Esophagus (tissue), 2 donors: ENCODE results near the gene ADAMTSL1. TPM values are rescaled to one million over a fixed set of nuclear protein-coding genes. Genes with fewer than 3 reads are reported as not detected.

Source experiments
- H3K27ac ChIP-seq, 2 donors: one replicate each; pipeline ENCODE4 v1.5.1; 2013; ENCODE audit warnings: low read depth in 2 of 2, mild to moderate bottlenecking in 2 of 2, inconsistent platforms in 1 of 2, low read length in 1 of 2, moderate library complexity in 1 of 2
- H3K27me3 ChIP-seq, 2 donors: one replicate each; pipeline ENCODE4 v1.6.1; 2013; ENCODE audit warnings: low read length in 2 of 2, control low read depth in 1 of 2, mild to moderate bottlenecking in 1 of 2; ENCODE audit not compliant: insufficient read depth in 2 of 2, control insufficient read depth in 1 of 2
- H3K36me3 ChIP-seq, 2 donors: one replicate each; pipeline ENCODE4 v1.6.1; 2013; ENCODE audit warnings: low read length in 1 of 2; ENCODE audit not compliant: control insufficient read depth in 2 of 2, insufficient read depth in 2 of 2
- H3K4me1 ChIP-seq, 2 donors: one replicate each; pipeline ENCODE4 v1.6.1; 2013; ENCODE audit warnings: low read length in 1 of 2; ENCODE audit not compliant: control insufficient read depth in 2 of 2, insufficient read depth in 2 of 2
- H3K4me3 ChIP-seq, 2 donors: one replicate each; pipeline ENCODE4 v1.5.1; 2013; ENCODE audit warnings: low read length in 2 of 2, mild to moderate bottlenecking in 2 of 2, low read depth in 1 of 2, moderate library complexity in 1 of 2
- H3K9me3 ChIP-seq, 2 donors: one replicate each; pipeline ENCODE4 v1.6.1; 2013; ENCODE audit warnings: mild to moderate bottlenecking in 2 of 2, low read depth in 1 of 2, low read length in 1 of 2, moderate library complexity in 1 of 2; ENCODE audit not compliant: control insufficient read depth in 2 of 2, insufficient read depth in 1 of 2
- WGBS, 2 donors: extraction: QIAGEN DNeasy Blood & Tissue Kit; methylation state at CpG; one replicate each; pipeline ENCODE4 v1.1.7; 2013; 5-methylcytosine and 5-hydroxymethylcytosine counted together
- polyA plus RNA-seq, 2 donors: library from polyadenylated mRNA; stranded (reverse); fragments of 200-250 nt; gene quantifications; one replicate each; pipeline ENCODE4 v1.2.3, GENCODE V29; 2013
- donor health status: healthy with polysubstance abuse.
- donor health status: Bipolar disorder and iron deficiency.

ADAMTSL1 gene
- polyA plus RNA-seq, 2 donors, result 1.2 to 1.8 TPM

DNA sequence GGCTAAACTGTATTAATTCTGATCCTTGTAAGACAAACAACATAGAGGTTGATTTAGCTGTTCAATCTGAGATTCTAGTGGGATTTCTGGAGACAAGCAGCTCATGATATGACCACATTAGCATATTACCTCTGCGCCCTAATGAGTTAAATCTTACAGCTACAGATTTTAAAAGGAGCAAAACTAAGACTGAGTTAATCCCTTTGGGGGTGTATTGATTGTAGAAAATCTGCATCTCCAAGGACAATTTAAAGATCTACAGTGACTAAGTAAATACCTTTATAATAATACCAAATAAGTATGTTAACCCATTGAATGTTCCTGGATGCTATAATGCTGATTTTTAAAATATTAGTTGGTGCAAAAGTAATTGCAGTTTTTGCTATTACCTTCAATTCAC lies 33.2 kb downstream of the ADAMTSL1 start:
- no peaks in the 10 kb centered on the region for H3K9me3 ChIP-seq
- 89 to 98% methylated on average over 1 of the region's 1 CpG for WGBS, 2 donors
- H3K4me3 ChIP-seq, result no peak overlapping the region
- H3K27ac ChIP-seq, result no peak overlapping the region
- H3K4me1 ChIP-seq, result no peaks in the 10 kb centered on the region
- H3K27me3 ChIP-seq, result no peaks in the 10 kb centered on the region
- no peaks in the 10 kb centered on the region for H3K36me3 ChIP-seq

GRCh38 chr9:18516514-18516913 lies 42.6 kb downstream of the ADAMTSL1 start:
- H3K4me1 ChIP-seq, result no peaks in the 10 kb centered on the region
- no peaks in the 10 kb centered on the region for H3K9me3 ChIP-seq
- no peak overlapping the region for H3K4me3 ChIP-seq
- no peaks in the 10 kb centered on the region for H3K27me3 ChIP-seq
- H3K36me3 ChIP-seq, result no peaks in the 10 kb centered on the region
- H3K27ac ChIP-seq, result no peak overlapping the region

GRCh38 chr9:18516965-18517364 lies 43.0 kb downstream of the ADAMTSL1 start:
- Histone ChIP-seq H3K4me3 (no peak overlapping the region), H3K36me3 (no peaks in the 10 kb centered on the region), H3K9me3 (no peaks in the 10 kb centered on the region), H3K27ac (no peak overlapping the region), H3K27me3 (no peaks in the 10 kb centered on the region), H3K4me1 (no peaks in the 10 kb centered on the region)
- 53 to 59% methylated on average over 2 of the region's 2 CpGs for WGBS, 2 donors

DNA sequence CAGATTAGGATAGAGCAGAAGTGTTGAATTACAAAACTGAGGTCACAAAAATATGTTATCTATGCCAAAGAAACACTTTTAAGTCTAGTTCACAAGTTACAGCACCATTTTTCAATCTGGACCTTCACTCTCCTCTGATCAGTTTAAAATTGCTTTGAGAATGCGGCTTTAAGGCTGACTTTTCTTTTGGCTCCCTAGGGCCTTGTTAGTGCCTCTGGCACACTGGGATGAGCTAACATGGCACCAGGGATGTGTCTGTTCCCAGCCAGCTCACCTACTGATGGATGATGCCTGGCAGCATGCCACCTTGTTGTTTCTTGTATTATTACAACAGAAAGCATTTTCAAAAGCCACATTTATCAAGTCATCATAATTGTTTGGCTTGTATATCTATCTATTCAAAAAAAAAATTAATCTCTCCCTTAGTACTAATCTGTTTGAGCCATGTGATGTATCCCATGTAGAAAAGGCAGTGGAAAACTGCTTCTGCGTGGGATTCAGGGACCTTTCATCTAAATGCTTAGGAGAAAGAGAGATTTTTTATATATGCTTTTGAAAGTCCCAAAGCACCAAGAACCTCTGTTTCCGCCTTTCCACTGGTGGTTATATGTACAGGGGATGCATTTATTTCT lies 46.6 kb downstream of the ADAMTSL1 start:
- Histone ChIP-seq H3K4me1 (no peaks in the 10 kb centered on the region), H3K27me3 (no peaks in the 10 kb centered on the region), H3K36me3 (no peaks in the 10 kb centered on the region), H3K4me3 (no peak overlapping the region), H3K27ac (no peak overlapping the region), H3K9me3 (no peaks in the 10 kb centered on the region)
- 66 to 70% methylated on average over 3 of the region's 3 CpGs for WGBS, 2 donors

DNA sequence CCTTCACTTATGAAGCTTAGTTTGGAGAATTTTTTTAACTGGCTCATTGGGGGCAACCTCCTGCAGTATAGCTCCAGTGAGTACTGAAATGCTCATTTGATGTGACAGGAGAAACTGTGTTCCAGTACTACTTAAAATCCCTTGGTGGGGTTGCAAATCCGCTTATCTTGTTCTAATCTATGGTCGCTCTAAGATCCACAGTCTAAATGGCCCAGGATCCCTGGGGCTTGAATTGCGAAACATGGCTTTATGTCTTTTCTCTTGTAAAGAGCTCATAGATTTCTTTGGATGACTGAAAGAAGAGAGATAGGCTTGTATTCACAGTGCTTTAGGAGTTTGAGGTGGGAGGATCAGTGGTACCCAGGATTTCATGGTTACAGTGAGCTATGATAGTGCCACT lies 52.7 kb downstream of the ADAMTSL1 start:
- H3K27ac ChIP-seq, result no peak overlapping the region
- H3K36me3 ChIP-seq, result no peaks in the 10 kb centered on the region
- H3K27me3 ChIP-seq, result no peaks in the 10 kb centered on the region
- no peaks in the 10 kb centered on the region for H3K9me3 ChIP-seq
- H3K4me1 ChIP-seq, result no peaks in the 10 kb centered on the region
- 81 to 90% methylated on average over 3 of the region's 3 CpGs for WGBS, 2 donors
- H3K4me3 ChIP-seq, result no peak overlapping the region

DNA sequence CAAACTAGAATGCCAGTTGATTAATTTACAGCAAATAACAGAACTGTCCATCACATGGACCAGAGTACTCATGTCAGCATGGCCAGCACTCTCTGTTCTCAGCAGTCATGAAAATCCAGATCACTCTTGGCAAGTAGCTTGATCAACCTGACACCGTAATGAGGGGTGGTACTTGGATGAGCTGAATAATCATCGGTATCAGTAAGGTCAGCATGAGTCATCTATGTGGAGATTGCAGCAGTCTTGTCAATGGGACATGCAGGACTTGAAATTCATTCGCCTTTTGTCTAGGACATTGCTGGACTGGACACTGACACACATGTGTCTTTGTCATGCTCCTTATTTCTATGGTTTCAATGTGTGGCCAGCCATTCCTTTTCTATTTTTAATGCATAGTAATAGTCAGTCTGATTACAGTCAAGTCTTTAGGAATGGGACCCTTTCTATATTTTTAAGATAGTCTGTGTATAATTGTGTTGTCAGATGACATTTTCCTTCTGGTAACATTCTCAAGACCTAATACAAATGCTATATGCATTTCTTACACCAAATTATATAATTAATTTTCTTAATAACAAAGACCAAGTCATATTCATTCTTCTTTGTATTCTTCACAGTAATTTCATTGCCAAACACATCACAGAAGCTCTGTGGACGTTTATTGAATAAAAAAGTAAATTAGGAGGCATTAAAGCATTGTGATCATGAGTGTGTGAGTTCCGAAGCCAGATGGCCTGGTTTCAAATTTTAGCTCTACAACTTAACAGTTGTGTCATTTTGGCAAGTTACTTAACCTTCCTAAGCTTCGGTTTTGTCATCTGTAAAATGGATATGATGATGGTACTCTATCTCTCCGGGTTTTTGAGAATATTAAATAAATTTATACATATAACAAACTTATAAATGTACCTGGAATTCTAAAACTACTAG lies 57.4 kb downstream of the ADAMTSL1 start:
- peaks cover 0 to 3% of the 10 kb centered on the region in 2 donors for H3K9me3 ChIP-seq
- no peaks in the 10 kb centered on the region for H3K27me3 ChIP-seq
- H3K4me3 ChIP-seq, result no peak overlapping the region
- H3K4me1 ChIP-seq, result no peaks in the 10 kb centered on the region
- H3K36me3 ChIP-seq, result no peaks in the 10 kb centered on the region
- no peak overlapping the region for H3K27ac ChIP-seq
- WGBS, 2 donors, result 70% methylated on average over 7 of the region's 7 CpGs

GRCh38 chr9:18534611-18535010 lies 60.7 kb downstream of the ADAMTSL1 start:
- Histone ChIP-seq H3K4me3 (no peak overlapping the region), H3K9me3 (peaks cover 0 to 3% of the 10 kb centered on the region in 2 donors), H3K27me3 (no peaks in the 10 kb centered on the region), H3K27ac (no peak overlapping the region), H3K4me1 (no peaks in the 10 kb centered on the region), H3K36me3 (no peaks in the 10 kb centered on the region)
- 87 to 97% methylated on average over 2 of the region's 2 CpGs for WGBS, 2 donors

DNA sequence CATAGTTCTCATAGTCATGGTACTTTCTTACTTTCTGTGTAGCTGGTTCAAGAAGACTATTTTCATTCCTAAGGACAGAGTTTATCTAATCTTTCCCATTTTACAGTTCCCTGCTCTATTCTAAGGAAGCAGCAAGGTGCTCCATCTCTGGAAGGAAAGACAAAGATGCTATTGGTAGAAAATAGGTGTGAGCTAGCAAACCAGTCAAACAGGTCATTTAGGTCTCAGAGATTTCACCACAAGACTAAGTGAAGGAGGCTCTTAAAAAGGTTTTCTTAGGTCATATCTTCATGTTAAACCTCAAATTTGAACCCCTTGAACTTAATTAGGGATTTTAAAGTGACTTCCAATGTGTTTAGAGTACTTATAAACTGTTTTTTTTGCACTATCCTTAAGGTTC lies 62.6 kb downstream of the ADAMTSL1 start:
- Histone ChIP-seq H3K36me3 (no peaks in the 10 kb centered on the region), H3K4me3 (no peak overlapping the region), H3K4me1 (no peaks in the 10 kb centered on the region), H3K27me3 (no peaks in the 10 kb centered on the region), H3K27ac (no peak overlapping the region), H3K9me3 (peaks cover 0 to 3% of the 10 kb centered on the region in 2 donors)

GRCh38 chr9:18539203-18539693 lies 65.3 kb downstream of the ADAMTSL1 start:
- 82 to 86% methylated on average over 5 of the region's 5 CpGs for WGBS, 2 donors
- Histone ChIP-seq H3K27me3 (no peaks in the 10 kb centered on the region), H3K27ac (no peak overlapping the region), H3K9me3 (peaks cover 0 to 3% of the 10 kb centered on the region in 2 donors), H3K4me3 (no peak overlapping the region), H3K4me1 (no peaks in the 10 kb centered on the region), H3K36me3 (no peaks in the 10 kb centered on the region)
